Measurements from ENCODE around the gene SLC28A1. TPM values are rescaled to one million over a fixed set of nuclear protein-coding genes. Genes with fewer than 3 reads are reported as not detected.

The SLC28A1 gene
- total and polyA plus RNA-seq, 2 experiments from 2014 or later, result 0.24 to 0.45 TPM

DNA sequence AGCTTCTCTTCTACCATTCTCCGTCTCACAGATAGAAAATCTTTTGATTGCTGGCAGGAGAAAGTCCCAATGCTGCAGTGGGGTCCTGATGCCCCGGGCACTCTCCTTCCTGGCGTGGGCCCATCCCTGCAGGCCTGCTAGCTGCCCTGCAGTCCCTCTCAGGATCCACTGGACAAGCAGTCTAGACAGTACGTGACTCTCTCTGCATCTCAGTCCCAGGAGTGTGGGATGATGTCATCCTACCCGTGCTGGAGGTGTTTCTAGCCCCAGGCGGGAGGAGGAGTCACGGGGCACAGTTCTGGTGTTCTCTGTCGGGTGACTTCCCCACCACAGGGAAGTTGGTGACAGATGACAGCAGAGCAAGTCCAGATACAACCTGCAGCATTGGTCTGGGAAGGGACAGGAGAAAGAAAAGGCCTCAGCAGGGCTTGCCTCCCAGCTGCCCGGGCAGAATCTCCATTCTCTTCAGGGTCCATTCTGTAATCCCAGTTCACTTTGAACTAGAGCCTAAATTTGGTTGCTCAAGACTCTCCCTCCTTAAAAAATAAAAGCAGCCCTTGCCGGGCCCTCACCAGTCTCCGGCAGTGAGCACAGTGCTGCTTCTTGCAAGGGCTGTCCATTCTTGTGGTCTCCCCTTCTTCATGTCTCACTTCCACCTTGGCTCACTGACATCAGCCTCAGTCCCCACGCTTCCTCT, 30.6 kb downstream of the SLC28A1 start:
- no peaks in the 10 kb centered on the region for H3K9me3 ChIP-seq (ENCODE audit: low read depth)
- no peaks in the 10 kb centered on the region for H3K27me3 ChIP-seq
- H3K27ac ChIP-seq, result peak overlapping the region; percentile 96
- TF ChIP-seq, protein P1, sequence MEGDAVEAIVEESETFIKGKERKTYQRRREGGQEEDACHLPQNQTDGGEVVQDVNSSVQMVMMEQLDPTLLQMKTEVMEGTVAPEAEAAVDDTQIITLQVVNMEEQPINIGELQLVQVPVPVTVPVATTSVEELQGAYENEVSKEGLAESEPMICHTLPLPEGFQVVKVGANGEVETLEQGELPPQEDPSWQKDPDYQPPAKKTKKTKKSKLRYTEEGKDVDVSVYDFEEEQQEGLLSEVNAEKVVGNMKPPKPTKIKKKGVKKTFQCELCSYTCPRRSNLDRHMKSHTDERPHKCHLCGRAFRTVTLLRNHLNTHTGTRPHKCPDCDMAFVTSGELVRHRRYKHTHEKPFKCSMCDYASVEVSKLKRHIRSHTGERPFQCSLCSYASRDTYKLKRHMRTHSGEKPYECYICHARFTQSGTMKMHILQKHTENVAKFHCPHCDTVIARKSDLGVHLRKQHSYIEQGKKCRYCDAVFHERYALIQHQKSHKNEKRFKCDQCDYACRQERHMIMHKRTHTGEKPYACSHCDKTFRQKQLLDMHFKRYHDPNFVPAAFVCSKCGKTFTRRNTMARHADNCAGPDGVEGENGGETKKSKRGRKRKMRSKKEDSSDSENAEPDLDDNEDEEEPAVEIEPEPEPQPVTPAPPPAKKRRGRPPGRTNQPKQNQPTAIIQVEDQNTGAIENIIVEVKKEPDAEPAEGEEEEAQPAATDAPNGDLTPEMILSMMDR (IDR thresholded peaks at IDR 0.05; ENCODE audit: low read depth, low read length), result no peak
- no peak overlapping the region for H3K4me3 ChIP-seq
- H3K36me3 ChIP-seq, result no peaks in the 10 kb centered on the region
- peaks cover 15% of the 10 kb centered on the region for H3K4me1 ChIP-seq (ENCODE audit: low read depth)
- peak; percentile 78 to 96 for DNase-seq (ENCODE audit: low read depth in 1 of 2, low spot score in 1 of 2)

DNA sequence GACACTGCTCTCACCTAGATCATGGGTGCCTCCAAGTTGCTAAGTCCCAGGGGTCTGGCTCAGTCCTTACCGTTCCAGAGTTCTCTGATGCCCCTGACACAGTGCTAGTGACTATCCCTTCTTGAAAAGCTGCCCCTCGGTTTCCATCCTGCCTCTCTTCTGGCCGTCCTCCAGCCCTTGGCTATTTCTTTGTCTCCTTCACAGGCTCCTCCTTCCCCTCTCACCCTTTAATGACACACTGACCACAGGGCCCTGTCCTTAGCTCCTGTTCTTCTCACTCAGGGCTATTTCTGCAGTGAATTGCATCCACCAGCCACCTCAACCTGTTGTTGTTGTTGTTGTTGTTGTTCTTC, 31.1 kb downstream of the SLC28A1 start:
- DNase-seq (ENCODE audit: low read depth in 1 of 2, low spot score in 1 of 2), result peak in 1 of 2 donors; percentile 34
- Histone ChIP-seq H3K4me1 (ENCODE audit: low read depth) (peaks cover 15% of the 10 kb centered on the region), H3K36me3 (no peaks in the 10 kb centered on the region), H3K27ac (peak overlapping the region; percentile 96), H3K27me3 (no peaks in the 10 kb centered on the region), H3K9me3 (ENCODE audit: low read depth) (no peaks in the 10 kb centered on the region), H3K4me3 (no peak overlapping the region)
- TF ChIP-seq, protein P1 (IDR thresholded peaks at IDR 0.05; ENCODE audit: low read depth, low read length), result no peak

DNA sequence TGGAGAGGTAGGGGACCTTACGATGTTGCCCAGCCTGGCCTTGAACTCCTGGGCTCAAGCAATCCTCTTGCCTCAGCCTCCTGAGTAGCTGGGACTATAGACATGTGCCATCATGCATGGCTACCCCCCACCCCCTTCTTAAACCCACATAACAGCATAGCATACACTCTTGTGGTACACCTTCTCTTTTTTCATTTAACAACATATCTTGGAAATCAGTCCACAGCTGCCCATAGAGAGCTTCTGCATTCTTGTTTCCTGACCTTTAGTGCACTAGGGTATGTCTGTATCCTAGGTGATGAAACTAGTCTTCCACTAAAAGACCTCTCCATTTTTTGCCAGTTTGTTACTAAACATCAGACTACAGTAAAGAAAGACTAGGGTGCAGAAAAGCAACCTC, 33.0 kb downstream of the SLC28A1 start:
- Histone ChIP-seq H3K4me3 (no peak overlapping the region), H3K36me3 (no peaks in the 10 kb centered on the region), H3K9me3 (ENCODE audit: low read depth) (no peaks in the 10 kb centered on the region), H3K4me1 (ENCODE audit: low read depth) (peaks cover 15% of the 10 kb centered on the region), H3K27ac (no peak overlapping the region), H3K27me3 (no peaks in the 10 kb centered on the region)
- DNase-seq (ENCODE audit: low read depth in 1 of 2, low spot score in 1 of 2), result no peak
- TF ChIP-seq, protein P1 (IDR thresholded peaks at IDR 0.05; ENCODE audit: low read depth, low read length), result no peak

DNA sequence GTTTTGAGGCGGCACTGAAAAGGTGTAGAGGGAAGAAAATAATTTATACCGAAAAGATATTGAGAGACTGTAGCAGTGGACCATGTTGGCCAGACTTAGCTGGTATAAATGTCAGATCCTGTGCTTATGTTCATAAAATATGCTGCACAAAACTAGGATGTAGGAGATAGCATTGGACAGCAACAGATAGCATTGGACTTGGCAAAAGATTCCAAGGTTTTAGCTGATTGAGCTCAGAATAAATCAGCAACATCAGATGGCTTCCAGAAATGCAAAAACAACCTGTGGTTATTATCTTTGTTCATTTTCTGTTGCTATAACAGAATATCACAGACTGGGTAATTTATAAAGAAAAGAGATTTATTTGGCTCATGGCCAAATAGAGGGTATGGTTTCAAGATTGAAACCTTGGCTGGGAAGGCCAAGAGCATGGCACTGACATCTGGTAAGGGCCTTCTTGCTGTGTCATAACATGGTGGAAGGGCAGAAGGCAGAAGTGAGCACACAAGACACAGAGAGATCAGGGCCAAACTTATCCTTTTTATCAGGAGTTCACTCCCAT, 34.7 kb downstream of the SLC28A1 start:
- H3K4me1 ChIP-seq (ENCODE audit: low read depth), result peaks cover 14% of the 10 kb centered on the region
- no peaks in the 10 kb centered on the region for H3K9me3 ChIP-seq (ENCODE audit: low read depth)
- no peaks in the 10 kb centered on the region for H3K36me3 ChIP-seq
- H3K27ac ChIP-seq, result no peak overlapping the region
- no peak for DNase-seq (ENCODE audit: low read depth in 1 of 2, low spot score in 1 of 2)
- TF ChIP-seq, protein P1 (IDR thresholded peaks at IDR 0.05; ENCODE audit: low read depth, low read length), result no peak
- H3K27me3 ChIP-seq, result no peaks in the 10 kb centered on the region
- H3K4me3 ChIP-seq, result no peak overlapping the region

DNA sequence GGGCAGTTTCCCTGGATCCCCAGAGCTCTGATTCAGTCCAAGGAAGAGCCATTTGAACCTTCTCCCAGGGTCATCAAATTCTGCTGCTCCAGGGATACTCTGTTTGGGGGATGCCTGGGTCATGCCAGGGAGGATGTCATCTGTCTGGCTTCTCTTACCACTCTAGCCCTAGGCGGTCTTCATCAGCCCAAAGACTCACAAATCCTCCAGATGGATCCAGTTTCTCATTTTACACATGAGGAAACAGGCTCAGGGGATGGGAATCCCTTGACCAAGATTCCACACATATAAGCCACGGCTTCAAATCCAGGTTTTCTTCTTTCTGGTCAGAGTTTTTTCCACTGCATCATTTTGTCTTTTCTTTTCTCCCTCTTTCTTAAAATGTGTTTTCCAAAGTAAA, 36.7 kb downstream of the SLC28A1 start:
- no peak overlapping the region for H3K4me3 ChIP-seq
- H3K36me3 ChIP-seq, result no peaks in the 10 kb centered on the region
- TF ChIP-seq, protein P1 (IDR thresholded peaks at IDR 0.05; ENCODE audit: low read depth, low read length), result no peak
- no peaks in the 10 kb centered on the region for H3K27me3 ChIP-seq
- no peaks in the 10 kb centered on the region for H3K4me1 ChIP-seq (ENCODE audit: low read depth)
- DNase-seq (ENCODE audit: low read depth in 1 of 2, low spot score in 1 of 2), result no peak
- H3K9me3 ChIP-seq (ENCODE audit: low read depth), result no peaks in the 10 kb centered on the region
- H3K27ac ChIP-seq, result no peak overlapping the region

Measured in cardiac muscle cell (in vitro differentiated cells and primary cell).